Loucy (cell line): ENCODE measurements around the gene EPB41L3.

ENCODE experiments used
- CTCF ChIP-seq: fragments of 200-600 bp; sonication (generic); conservative IDR thresholded peaks from 2 replicates; pipeline ENCODE4 v1.5.1; 2014; ENCODE audit warnings: mild to moderate bottlenecking, antibody characterized with exemption, low read length
- EZH2phosphoT487 ChIP-seq: fragments of 200-600 bp; IDR thresholded peaks from 2 replicates; pipeline ENCODE4 v1.6.1; 2018; ENCODE audit warnings: antibody characterized with exemption, mild to moderate bottlenecking, moderate library complexity, borderline replicate concordance

GRCh38 chr18:5582849-5583681 is 39.3 kb upstream of the EPB41L3 start:
- TF ChIP-seq CTCF (no peak), EZH2phosphoT487 (no peak)
